COLO829 (cell line): ENCODE results near the gene TMA7.
"Not testable (repeated sequence)": the region's sequence is repeated elsewhere in the genome, so short reads cannot be mapped to it uniquely, and the experiment has no call there.

ENCODE experiments used
- DNase-seq: peaks from one replicate; pipeline ENCODE4 v3.0.0; 2012; ENCODE audit warnings: low spot score

The TMA7 gene

GRCh38 chr3:48439820-48440589, at the start of gene TMA7, which contains the start of gene CCDC51:
TSS of gene TMA7 (plus strand) at chr3:48440257. CDS start at chr3:48440297, 40 bp downstream.
TSS of gene CCDC51 (minus strand) at chr3:48440119. CDS start at chr3:48435128, 4,991 bp downstream.
- peak; percentile 99 for DNase-seq

GRCh38 chr3:48394391-48394790, 45.7 kb upstream of the TMA7 start:
- DNase-seq: no peak

DNA sequence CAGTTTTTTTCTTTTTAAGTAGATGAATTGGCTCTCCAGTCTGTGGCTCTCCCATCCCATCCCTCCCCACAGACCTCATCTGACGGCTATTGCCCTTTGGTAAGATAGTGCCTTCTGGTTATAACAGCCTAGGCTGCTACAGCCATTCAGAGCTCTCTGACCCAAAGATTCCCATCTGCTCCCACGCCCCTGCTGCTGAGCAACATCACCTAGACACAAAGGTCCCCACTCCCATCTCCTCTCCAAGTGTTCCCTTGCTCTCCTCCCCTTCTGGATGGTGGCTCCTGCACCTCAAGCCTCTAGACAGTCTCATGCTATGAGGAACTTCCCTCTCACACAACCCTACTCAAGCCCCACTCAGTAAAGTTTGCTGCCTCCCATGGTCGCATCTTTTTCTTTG, 44.3 kb upstream of the TMA7 start:
- no peak for DNase-seq

DNA sequence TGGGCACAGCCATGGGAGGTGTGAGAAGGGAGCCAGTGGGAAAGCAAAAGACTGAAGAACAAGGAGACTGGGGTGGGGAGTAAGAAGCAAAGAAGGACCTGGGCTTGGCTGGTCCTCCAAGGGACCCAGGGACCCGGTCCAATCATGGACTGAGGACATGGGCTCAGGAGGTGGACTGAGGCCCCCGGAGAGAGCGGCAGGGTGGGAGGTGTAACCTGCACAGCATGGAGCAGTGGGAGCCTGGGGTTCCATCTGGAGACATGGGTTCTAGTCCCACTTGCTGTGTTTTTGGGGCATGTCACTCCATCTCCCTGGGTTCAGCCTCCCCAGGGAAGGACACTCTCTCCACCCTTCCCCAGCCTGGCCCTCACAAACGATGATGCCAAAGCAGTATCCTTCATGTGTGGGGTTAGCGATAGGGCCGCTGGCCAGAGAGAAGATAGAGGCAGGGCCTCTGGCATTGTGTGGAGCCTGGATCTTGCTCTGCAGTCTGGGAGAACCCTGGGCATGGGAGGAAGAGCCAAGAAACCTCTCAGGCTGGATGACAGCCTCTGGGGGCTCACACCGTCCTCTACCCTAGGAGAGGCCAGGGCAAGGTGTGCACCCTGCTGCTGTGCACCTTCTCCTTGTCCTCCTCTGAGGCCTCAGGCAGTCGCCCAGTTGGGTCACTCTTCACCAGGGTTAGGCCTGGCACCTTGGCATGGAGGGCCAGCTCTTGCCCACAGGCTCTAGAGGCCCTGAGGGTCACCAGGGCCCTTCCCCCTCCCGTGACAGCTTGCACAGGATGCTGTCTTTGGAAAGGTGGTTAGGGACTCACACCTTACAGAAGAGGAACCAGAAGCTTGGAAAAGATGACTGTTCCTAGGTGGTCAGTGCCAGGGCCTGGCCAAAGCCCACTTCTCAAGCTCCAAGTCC, 42.0 kb upstream of the TMA7 start:
- no peak for DNase-seq

GRCh38 chr3:48398701-48399386, 41.2 kb upstream of the TMA7 start:
- DNase-seq: no peak

DNA sequence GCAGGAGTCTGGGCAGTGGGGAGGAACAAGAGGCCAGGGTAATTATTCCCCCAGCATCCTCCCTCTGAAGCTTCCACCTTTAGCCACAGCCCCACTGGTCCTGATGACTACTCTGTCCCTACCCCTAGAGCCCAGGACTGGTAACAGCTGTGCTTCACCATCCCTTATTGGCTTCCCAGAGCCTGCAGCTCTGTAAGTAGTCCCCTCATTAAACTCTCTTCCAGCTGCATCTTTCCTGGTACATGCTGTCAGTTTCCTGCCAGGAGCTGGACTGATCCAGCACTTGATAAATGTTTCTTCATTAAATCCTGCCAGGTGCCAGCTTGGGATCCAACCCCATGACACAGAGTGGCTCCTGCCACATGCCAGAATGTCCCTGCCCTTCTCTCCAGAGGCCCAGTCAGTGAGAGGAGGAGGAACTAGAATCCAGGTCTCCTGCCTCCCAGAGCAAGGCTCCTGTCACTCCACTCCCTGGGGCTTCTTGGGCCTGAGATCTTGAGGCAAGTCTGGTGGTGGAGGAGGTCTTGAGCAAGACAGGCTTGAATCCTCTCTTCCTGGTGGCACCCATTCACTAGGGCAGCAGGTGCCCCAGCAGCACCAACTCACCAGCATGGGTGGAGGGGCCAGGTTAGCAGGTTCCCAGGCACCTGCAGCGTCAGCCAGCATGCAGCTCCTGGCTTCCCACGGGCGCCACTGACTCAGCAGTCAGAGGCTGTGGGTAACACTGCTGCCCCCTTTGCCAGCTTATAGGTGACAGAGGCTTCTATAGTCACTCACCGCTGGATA, 40.5 kb upstream of the TMA7 start:
- no peak for DNase-seq

DNA sequence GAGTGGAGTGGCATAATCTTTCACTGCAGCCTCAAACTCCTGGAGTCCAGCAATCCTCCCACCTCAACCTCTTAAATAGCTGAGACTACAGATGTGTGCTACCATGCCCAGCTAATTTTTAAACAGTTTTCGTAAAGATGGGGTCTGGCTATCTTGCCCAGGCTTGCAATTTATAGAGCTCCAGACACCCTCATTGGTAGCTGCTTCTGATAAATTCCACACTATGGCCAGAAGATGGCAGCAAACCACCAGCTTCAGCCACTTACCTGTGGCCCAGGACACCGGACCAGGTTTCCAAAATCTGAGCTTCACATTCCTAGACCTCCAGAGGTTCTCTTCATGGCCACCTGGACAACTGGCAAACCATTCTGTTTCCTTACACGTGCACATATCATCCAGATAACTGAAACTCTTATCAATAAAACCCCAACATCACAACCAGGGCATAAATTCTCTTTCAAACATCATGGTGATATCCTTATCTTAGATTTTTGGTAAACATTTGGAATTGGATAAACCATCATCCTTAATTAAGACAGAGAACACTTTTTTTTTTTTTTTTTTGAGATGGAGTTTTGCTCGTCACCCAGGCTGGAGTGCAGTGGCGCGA, 39.1 kb upstream of the TMA7 start:
- DNase-seq: peak; percentile 86

DNA sequence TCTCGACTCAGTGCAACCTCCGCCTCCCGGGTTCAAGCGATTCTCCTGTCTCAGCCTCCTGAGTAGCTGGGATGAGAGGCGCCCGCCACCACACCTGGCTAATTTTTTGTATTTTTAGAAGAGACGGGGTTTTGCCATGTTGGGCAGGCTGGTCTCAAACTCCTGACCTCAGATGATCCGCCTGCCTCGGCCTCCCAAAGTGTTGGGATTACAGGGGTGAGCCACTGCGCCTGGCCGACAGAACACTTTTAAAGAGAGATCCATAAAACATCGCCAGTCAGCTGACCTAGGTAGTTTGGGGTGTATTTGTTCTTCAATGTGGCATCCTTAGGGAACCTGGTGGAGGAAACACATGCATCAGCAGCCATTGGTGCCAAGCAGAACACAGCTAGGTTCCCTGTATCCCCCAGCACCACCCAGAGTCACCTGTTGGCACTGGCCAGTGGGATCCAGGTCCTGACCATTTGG, 38.6 kb upstream of the TMA7 start:
- not testable (repeated sequence) for DNase-seq

DNA sequence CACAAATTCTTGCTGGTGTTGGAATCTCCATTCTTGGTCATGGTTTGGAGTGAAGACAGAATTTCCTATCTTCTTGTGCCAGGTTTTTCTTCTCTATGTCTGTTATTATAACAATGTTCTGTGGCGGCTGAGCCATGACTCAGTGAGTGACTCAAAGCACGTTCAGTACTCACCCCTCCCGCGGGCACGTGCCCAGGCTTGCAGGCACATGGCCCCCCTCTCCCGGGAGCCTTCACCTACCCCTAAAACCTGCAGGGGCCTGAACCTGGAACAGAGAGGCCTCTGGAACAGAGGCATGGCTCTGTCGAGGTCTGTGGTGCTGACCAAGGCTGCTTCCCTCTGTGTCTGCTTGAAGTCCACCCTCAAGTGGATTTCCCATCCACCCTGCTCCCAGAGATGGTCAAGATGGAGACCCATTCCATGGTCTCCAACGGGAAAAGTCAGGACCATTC, 37.8 kb upstream of the TMA7 start:
- peak; percentile 81 for DNase-seq

GRCh38 chr3:48402907-48403306, 37.1 kb upstream of the TMA7 start:
- DNase-seq: no peak

DNA sequence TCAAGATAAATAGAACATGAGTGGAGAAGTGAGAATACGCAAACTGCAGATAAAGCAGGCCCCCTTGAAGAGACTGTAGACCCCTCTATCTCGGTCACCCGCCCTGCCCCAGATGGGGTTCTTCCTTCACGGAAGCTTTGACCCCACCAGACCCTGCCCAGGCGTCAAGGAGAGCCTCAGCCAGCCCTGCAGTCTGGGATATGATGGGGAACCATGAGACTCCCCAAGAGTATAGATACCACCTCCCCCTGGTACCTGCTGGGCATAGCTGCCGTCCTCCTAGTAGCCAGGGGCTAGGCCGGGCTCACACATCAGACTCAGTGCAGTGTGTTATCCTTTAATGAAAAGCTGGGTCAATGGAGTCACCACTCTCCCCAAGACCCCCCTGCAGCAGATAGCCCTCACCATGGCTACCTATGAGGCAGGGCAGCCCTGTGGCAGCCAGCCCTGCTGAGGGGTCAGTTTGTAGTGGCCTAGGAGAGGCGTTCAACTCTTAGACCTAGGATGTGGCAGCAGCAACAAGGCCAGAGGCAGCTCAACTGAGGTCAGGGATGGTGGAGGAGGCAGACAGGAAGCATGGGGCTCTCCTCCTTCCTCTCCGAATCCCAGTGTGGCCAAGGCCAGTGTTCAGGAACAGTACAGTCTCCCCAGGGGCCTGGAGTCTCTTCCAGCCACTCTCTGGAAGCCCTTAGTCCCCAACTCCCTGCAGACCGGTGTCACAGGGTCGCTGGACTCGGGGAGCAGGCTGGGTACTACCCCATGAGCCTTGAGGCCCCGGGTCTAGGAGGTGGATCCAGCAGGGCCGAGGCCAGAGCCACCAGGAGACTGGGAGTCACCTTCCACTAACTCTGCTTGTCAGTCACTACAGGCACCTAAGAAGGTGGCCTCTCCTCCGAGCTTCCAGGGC, 36.3 kb upstream of the TMA7 start:
- no peak for DNase-seq

DNA sequence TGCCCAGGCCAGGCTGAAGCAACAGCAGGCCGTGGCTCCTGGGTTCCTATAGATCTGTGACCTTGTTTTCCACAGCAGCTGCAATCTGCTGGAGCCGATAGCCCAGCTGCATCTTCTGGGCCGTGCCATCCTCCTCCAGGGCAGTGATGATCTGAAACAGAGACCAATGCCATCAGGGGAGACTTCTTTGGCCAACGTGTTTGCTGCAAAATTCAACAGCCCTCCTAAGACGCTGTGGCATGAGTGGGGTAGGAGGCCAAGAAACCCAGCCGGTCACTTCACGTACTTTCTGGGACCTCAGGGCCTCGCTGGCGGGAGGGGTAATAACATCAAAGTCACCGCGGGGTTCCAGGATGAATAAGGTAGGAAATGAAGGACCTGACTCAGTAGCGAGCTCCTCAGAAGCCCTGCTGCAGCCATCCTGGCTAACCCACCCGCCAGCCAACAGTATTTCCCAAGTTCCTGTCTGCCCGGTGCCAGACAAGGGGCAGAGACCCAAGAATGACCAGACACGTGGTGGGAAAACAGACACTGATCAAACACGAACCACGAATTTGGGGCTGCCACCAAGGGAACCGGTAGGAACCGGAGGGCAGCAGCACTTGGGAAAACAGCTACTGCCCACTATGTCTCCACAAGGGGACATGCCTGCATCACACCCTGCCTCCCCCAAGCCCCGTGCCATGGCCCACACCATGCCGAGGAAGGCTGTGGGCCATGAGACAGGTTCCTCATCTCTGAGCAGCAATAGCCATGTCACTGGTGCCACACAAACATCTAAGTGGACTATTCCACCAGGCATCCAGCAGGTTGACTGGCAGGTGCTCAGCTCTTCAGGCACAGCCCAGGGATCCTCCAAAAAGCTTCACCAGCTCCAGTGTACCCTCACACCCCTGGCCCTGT, 35.4 kb upstream of the TMA7 start:
- no peak for DNase-seq

- no peak for DNase-seq
Measured at GRCh38 chr3:48405343-48405881, 34.6 kb upstream of the TMA7 start.

- DNase-seq: no peak
Measured at GRCh38 chr3:48405971-48406370, 34.1 kb upstream of the TMA7 start.

GRCh38 chr3:48406443-48407431, 33.3 kb upstream of the TMA7 start:
- no peak for DNase-seq

GRCh38 chr3:48407542-48408099, 32.4 kb upstream of the TMA7 start:
- no peak for DNase-seq

DNA sequence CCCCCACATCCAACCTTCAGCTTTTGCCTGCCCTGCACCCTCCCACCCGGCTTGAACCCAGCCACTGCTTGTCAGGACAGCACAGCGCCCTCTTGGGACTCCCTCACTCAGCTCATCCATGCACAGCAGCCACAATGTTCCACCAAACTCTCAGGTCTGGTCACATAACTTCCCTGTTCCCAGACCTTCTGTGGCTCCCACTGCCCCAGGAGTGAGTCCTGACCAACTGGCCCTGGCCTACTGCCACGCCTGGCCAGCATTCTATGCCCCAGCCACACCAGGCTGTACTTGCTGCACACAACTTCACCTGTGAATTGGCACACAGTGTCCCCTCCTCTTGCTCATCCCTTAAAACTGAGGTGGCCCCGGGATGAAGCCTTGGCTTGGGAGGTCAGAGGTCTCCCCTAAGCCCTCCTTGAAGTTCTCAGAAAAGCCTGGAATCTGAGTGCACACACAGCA, 31.2 kb upstream of the TMA7 start:
- DNase-seq: no peak
